ENCODE data around the gene ELMO1.

GRCh38 chr7:37009125-37009675, 439.5 kb downstream of the ELMO1 start:
- TF ChIP-seq CTCF (IDR thresholded peaks at IDR 0.05; ENCODE audit: poor library complexity) (no peak), EZH2 (IDR thresholded peaks at IDR 0.05; ENCODE audit: borderline replicate concordance) (no peak), EZH2phosphoT487 (IDR thresholded peaks at IDR 0.05; ENCODE audit: low read depth, severe bottlenecking, unreplicated experiment) (no peak)

All from hepatocyte (in vitro differentiated cells).